Activated naive CD8-positive, alpha-beta T cell treated with anti-CD3 and anti-CD28 coated beads, Interleukin-2, amount 10 ng/mL, durations not matched to agents 7 days and 5 days (primary cell): ENCODE results near the gene MED25. TPM values are rescaled to one million over a fixed set of nuclear protein-coding genes. Genes with fewer than 3 reads are reported as not detected.

Experiments used
- ATAC-seq: fragments of 150-1000 bp; cut with Tn5 transposase; one replicate; pipeline ENCODE4 v1.10.0; 2021; ENCODE audit warnings: low read depth, moderate library complexity
- POLR2A ChIA-PET: fragments of 350-600 bp; sonication (Branson Sonifier 250); formaldehyde crosslinking; loops from one replicate; lab custom pipeline; 2021; ENCODE audit warnings: antibody characterized with exemption; lab: Charles Lee
- DNase-seq: peaks from one replicate; pipeline ENCODE4 v3.0.0; 2021
- H3K27ac Mint-ChIP-seq: one replicate; pipeline ENCODE4 v1.8.0; 2022; ENCODE audit warnings: mild to moderate bottlenecking, mixed read lengths
- H3K27me3 Mint-ChIP-seq: one replicate; pipeline ENCODE4 v1.8.0; 2022; ENCODE audit warnings: mild to moderate bottlenecking, moderate library complexity, mixed read lengths
- H3K36me3 Mint-ChIP-seq: one replicate; pipeline ENCODE4 v1.8.0; 2021; ENCODE audit warnings: mild to moderate bottlenecking, mixed read lengths
- H3K4me1 Mint-ChIP-seq: one replicate; pipeline ENCODE4 v1.8.0; 2021; ENCODE audit warnings: mixed read lengths
- H3K4me3 Mint-ChIP-seq: one replicate; pipeline ENCODE4 v1.8.0; 2022; ENCODE audit warnings: mild to moderate bottlenecking, moderate library complexity, mixed read lengths
- H3K9me3 Mint-ChIP-seq: one replicate; pipeline ENCODE4 v1.8.0; 2021; ENCODE audit warnings: mixed read lengths
- total RNA-seq, 2 experiments: library from RNA; stranded (reverse); gene quantifications; one replicate each; pipeline ENCODE4 v1.2.3, GENCODE V29; 2021

MED25 gene
- total RNA-seq, 2 experiments from 2014 or later = 60.4 to 66.3 TPM

- no peak overlapping the region for H3K4me3 Mint-ChIP-seq
- H3K36me3 Mint-ChIP-seq = peaks cover 8% of the 10 kb centered on the region
- no peak overlapping the region for H3K27ac Mint-ChIP-seq
- POLR2A ChIA-PET = no interaction called here
- H3K27me3 Mint-ChIP-seq = peaks cover 2% of the 10 kb centered on the region
- H3K4me1 Mint-ChIP-seq = peaks cover 16% of the 10 kb centered on the region
- H3K9me3 Mint-ChIP-seq = peaks cover 1% of the 10 kb centered on the region
- DNase-seq (no peak), ATAC-seq (no peak)
Observed at GRCh38 chr19:49844138-49845095, 26.3 kb downstream of the MED25 start.

- Mint-ChIP-seq H3K9me3 (peaks cover 1% of the 10 kb centered on the region), H3K27ac (no peak overlapping the region), H3K36me3 (peaks cover 8% of the 10 kb centered on the region), H3K4me3 (no peak overlapping the region), H3K4me1 (peaks cover 22% of the 10 kb centered on the region), H3K27me3 (peaks cover 2% of the 10 kb centered on the region)
- POLR2A ChIA-PET = no interaction called here
- ATAC-seq = no peak
- DNase-seq = no peak
Observed at GRCh38 chr19:49845414-49845813, 27.3 kb downstream of the MED25 start.

GRCh38 chr19:49846408-49846807 lies 28.3 kb downstream of the MED25 start:
- no peak overlapping the region for H3K27ac Mint-ChIP-seq
- no peak overlapping the region for H3K4me3 Mint-ChIP-seq
- peaks cover 22% of the 10 kb centered on the region for H3K4me1 Mint-ChIP-seq
- ATAC-seq (no peak), DNase-seq (no peak)
- peaks cover 4% of the 10 kb centered on the region for H3K36me3 Mint-ChIP-seq
- POLR2A ChIA-PET = no interaction called here
- H3K9me3 Mint-ChIP-seq = peaks cover 1% of the 10 kb centered on the region
- peaks cover 2% of the 10 kb centered on the region for H3K27me3 Mint-ChIP-seq

- ATAC-seq (no peak), DNase-seq (no peak)
- peaks cover 1% of the 10 kb centered on the region for H3K9me3 Mint-ChIP-seq
- peaks cover 4% of the 10 kb centered on the region for H3K36me3 Mint-ChIP-seq
- peak overlapping the region; percentile 75 for H3K27ac Mint-ChIP-seq
- POLR2A ChIA-PET = interaction anchor here (1.0 to 4.3 kb wide), 9 partner anchors 10 to 81 kb away, joined by 3 to 23 read pairs (median 4); partner anchors contain the start of genes AKT1S1, AP2A1, FUZ and MED25
- peaks cover 31% of the 10 kb centered on the region for H3K4me1 Mint-ChIP-seq
- peaks cover 2% of the 10 kb centered on the region for H3K27me3 Mint-ChIP-seq
- peak overlapping the region; percentile 48 for H3K4me3 Mint-ChIP-seq
Observed at GRCh38 chr19:49847731-49848696, 29.9 kb downstream of the MED25 start.

- peaks cover 31% of the 10 kb centered on the region for H3K4me1 Mint-ChIP-seq
- peak overlapping the region; percentile 75 for H3K27ac Mint-ChIP-seq
- H3K4me3 Mint-ChIP-seq = peak overlapping the region; percentile 72
- H3K36me3 Mint-ChIP-seq = peaks cover 4% of the 10 kb centered on the region
- no peak for ATAC-seq
- POLR2A ChIA-PET = interaction anchor here (1.1 to 4.3 kb wide), 8 partner anchors 9 to 41 kb away, joined by 3 to 23 read pairs (median 5); partner anchors contain the start of genes AKT1S1, FUZ, MED25 and PNKP
- peaks cover 2% of the 10 kb centered on the region for H3K27me3 Mint-ChIP-seq
- no peak for DNase-seq
- H3K9me3 Mint-ChIP-seq = peaks cover 1% of the 10 kb centered on the region
Observed at GRCh38 chr19:49848938-49849337, 30.8 kb downstream of the MED25 start.

- peak overlapping the region; percentile 75 for H3K27ac Mint-ChIP-seq
- peaks cover 4% of the 10 kb centered on the region for H3K36me3 Mint-ChIP-seq
- POLR2A ChIA-PET = interaction anchor here (0.8 to 4.3 kb wide), 13 partner anchors 8 to 173 kb away, joined by 3 to 23 read pairs (median 6); partner anchors contain the start of genes AP2A1, FUZ, MED25 and PNKP
- peaks cover 1% of the 10 kb centered on the region for H3K9me3 Mint-ChIP-seq
- peaks cover 31% of the 10 kb centered on the region for H3K4me1 Mint-ChIP-seq
- H3K4me3 Mint-ChIP-seq = peak overlapping the region; percentile 87
- peaks cover 2% of the 10 kb centered on the region for H3K27me3 Mint-ChIP-seq
- ATAC-seq (no peak), DNase-seq (peak; percentile 23)
Observed at GRCh38 chr19:49849433-49850220, 31.5 kb downstream of the MED25 start.

GRCh38 chr19:49850221-49850486 lies 32.1 kb downstream of the MED25 start:
- ATAC-seq (peak; percentile 2), DNase-seq (no peak)
- POLR2A ChIA-PET = interaction anchor here (0.8 to 4.3 kb wide), 14 partner anchors 13 to 354 kb away, joined by 3 to 23 read pairs (median 4); partner anchors contain the start of genes AKT1S1, AP2A1, FUZ and MED25
- Mint-ChIP-seq H3K36me3 (peaks cover 4% of the 10 kb centered on the region), H3K4me1 (peaks cover 31% of the 10 kb centered on the region), H3K27me3 (peaks cover 2% of the 10 kb centered on the region), H3K27ac (peak overlapping the region; percentile 94), H3K4me3 (peak overlapping the region; percentile 87), H3K9me3 (peaks cover 1% of the 10 kb centered on the region)

GRCh38 chr19:49850487-49851342 lies 32.6 kb downstream of the MED25 start, which contains the start of gene PTOV1:
TSS of gene PTOV1 (plus strand) at chr19:49851159.
- POLR2A ChIA-PET = interaction anchor here (0.6 to 4.3 kb wide), 18 partner anchors 13 to 355 kb away, joined by 3 to 23 read pairs (median 4); partner anchors contain the start of genes AKT1S1, AP2A1, ATF5 and FUZ
- peak; percentile 98 for DNase-seq
- Mint-ChIP-seq H3K9me3 (peaks cover 1% of the 10 kb centered on the region), H3K36me3 (peaks cover 4% of the 10 kb centered on the region), H3K4me1 (peaks cover 34% of the 10 kb centered on the region), H3K27ac (peak within 1 kb of the TSS; percentile 94), H3K27me3 (peaks cover 2% of the 10 kb centered on the region), H3K4me3 (peak within 1 kb of the TSS; percentile 87)
- ATAC-seq = peak; percentile 82

GRCh38 chr19:49851456-49852259 lies 33.6 kb downstream of the MED25 start:
- Mint-ChIP-seq H3K27ac (peak overlapping the region; percentile 39), H3K27me3 (peaks cover 2% of the 10 kb centered on the region), H3K4me1 (peaks cover 34% of the 10 kb centered on the region), H3K9me3 (peaks cover 1% of the 10 kb centered on the region), H3K4me3 (peak overlapping the region; percentile 68), H3K36me3 (peaks cover 4% of the 10 kb centered on the region)
- POLR2A ChIA-PET = interaction anchor here (0.5 to 4.3 kb wide), 9 partner anchors 12 to 132 kb away, joined by 3 to 23 read pairs (median 7); partner anchors contain the start of genes AKT1S1, FUZ, MED25 and PNKP
- ATAC-seq (no peak), DNase-seq (peak; percentile 61)

GRCh38 chr19:49852631-49853126 lies 34.6 kb downstream of the MED25 start:
- Mint-ChIP-seq H3K36me3 (peaks cover 4% of the 10 kb centered on the region), H3K27me3 (peaks cover 2% of the 10 kb centered on the region), H3K27ac (no peak overlapping the region), H3K9me3 (peaks cover 1% of the 10 kb centered on the region), H3K4me1 (peaks cover 32% of the 10 kb centered on the region), H3K4me3 (peak overlapping the region; percentile 68)
- ATAC-seq (no peak), DNase-seq (no peak)
- POLR2A ChIA-PET = interaction anchor here (0.7 to 1.1 kb wide), 2 partner anchors 17 to 35 kb away, joined by 3 to 8 read pairs; no protein-coding TSS in a partner anchor
